Measurements from ENCODE around the gene YOD1.

Gene YOD1

GRCh38 chr1:207025146-207025880 lies 25.7 kb downstream of the YOD1 start:
- Histone ChIP-seq H3K27ac (ENCODE audit: low read length) (no peak overlapping the region), H3K4me3 (ENCODE audit: low read length) (no peak overlapping the region), H2AFZ (ENCODE audit: low read depth, low read length) (no peak overlapping the region), H3K79me2 (ENCODE audit: low read length) (no peaks in the 10 kb centered on the region), H4K20me1 (ENCODE audit: insufficient read depth, low read length) (no peaks in the 10 kb centered on the region), H3K4me2 (ENCODE audit: low read length) (no peak overlapping the region), H3K9me3 (ENCODE audit: insufficient read depth, low read length) (no peaks in the 10 kb centered on the region), H3K36me3 (replicated peaks; ENCODE audit: low read depth, low read length) (no peaks in the 10 kb centered on the region), H3K27me3 (ENCODE audit: low read depth, low read length) (peaks cover 54% of the 10 kb centered on the region), H3K9ac (ENCODE audit: low read length) (no peak overlapping the region), H3K4me1 (ENCODE audit: low read length) (peaks cover 4% of the 10 kb centered on the region; the same call in 1 of the 2 replicates)
- TF ChIP-seq, protein P1, sequence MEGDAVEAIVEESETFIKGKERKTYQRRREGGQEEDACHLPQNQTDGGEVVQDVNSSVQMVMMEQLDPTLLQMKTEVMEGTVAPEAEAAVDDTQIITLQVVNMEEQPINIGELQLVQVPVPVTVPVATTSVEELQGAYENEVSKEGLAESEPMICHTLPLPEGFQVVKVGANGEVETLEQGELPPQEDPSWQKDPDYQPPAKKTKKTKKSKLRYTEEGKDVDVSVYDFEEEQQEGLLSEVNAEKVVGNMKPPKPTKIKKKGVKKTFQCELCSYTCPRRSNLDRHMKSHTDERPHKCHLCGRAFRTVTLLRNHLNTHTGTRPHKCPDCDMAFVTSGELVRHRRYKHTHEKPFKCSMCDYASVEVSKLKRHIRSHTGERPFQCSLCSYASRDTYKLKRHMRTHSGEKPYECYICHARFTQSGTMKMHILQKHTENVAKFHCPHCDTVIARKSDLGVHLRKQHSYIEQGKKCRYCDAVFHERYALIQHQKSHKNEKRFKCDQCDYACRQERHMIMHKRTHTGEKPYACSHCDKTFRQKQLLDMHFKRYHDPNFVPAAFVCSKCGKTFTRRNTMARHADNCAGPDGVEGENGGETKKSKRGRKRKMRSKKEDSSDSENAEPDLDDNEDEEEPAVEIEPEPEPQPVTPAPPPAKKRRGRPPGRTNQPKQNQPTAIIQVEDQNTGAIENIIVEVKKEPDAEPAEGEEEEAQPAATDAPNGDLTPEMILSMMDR (IDR thresholded peaks at IDR 0.05; ENCODE audit: low read depth, low read length), result no peak
- no peak for TF ChIP-seq EZH2phosphoT487 (IDR thresholded peaks at IDR 0.05; ENCODE audit: low read depth)

GRCh38 chr1:207024202-207025145 lies 26.5 kb downstream of the YOD1 start:
- no peaks in the 10 kb centered on the region for H4K20me1 ChIP-seq (ENCODE audit: insufficient read depth, low read length)
- no peak overlapping the region for H3K4me3 ChIP-seq (ENCODE audit: low read length)
- H3K9me3 ChIP-seq (ENCODE audit: insufficient read depth, low read length), result no peaks in the 10 kb centered on the region
- TF ChIP-seq, protein P1 (IDR thresholded peaks at IDR 0.05; ENCODE audit: low read depth, low read length), result no peak
- TF ChIP-seq EZH2phosphoT487 (IDR thresholded peaks at IDR 0.05; ENCODE audit: low read depth), result no peak
- H3K4me1 ChIP-seq (ENCODE audit: low read length), result no peaks in the 10 kb centered on the region
- H2AFZ ChIP-seq (ENCODE audit: low read depth, low read length), result no peak overlapping the region
- H3K27ac ChIP-seq (ENCODE audit: low read length), result no peak overlapping the region
- H3K4me2 ChIP-seq (ENCODE audit: low read length), result no peak overlapping the region
- H3K9ac ChIP-seq (ENCODE audit: low read length), result no peak overlapping the region
- H3K27me3 ChIP-seq (ENCODE audit: low read depth, low read length), result peaks cover 54% of the 10 kb centered on the region
- no peaks in the 10 kb centered on the region for H3K79me2 ChIP-seq (ENCODE audit: low read length)
- H3K36me3 ChIP-seq (replicated peaks; ENCODE audit: low read depth, low read length), result no peaks in the 10 kb centered on the region

- Histone ChIP-seq H2AFZ (ENCODE audit: low read depth, low read length) (no peak overlapping the region), H3K27me3 (ENCODE audit: low read depth, low read length) (peaks cover 49% of the 10 kb centered on the region), H4K20me1 (ENCODE audit: insufficient read depth, low read length) (no peaks in the 10 kb centered on the region), H3K79me2 (ENCODE audit: low read length) (no peaks in the 10 kb centered on the region), H3K9me3 (ENCODE audit: insufficient read depth, low read length) (no peaks in the 10 kb centered on the region), H3K4me1 (ENCODE audit: low read length) (no peaks in the 10 kb centered on the region), H3K4me3 (ENCODE audit: low read length) (no peak overlapping the region), H3K36me3 (replicated peaks; ENCODE audit: low read depth, low read length) (no peaks in the 10 kb centered on the region), H3K27ac (ENCODE audit: low read length) (no peak overlapping the region), H3K9ac (ENCODE audit: low read length) (no peak overlapping the region), H3K4me2 (ENCODE audit: low read length) (no peak overlapping the region)
- TF ChIP-seq, protein P1 (IDR thresholded peaks at IDR 0.05; ENCODE audit: low read depth, low read length), result no peak
- no peak for TF ChIP-seq EZH2phosphoT487 (IDR thresholded peaks at IDR 0.05; ENCODE audit: low read depth)
Observed at GRCh38 chr1:207022996-207023679, 27.9 kb downstream of the YOD1 start.

All from OCI-LY3 (cell line).